GM20431 (cell line): ENCODE results near the gene ZNF213.

ENCODE experiments used
- in situ Hi-C: fragments of 300-500 bp; cut with MseI, MboI; formaldehyde crosslinking; loops from one replicate; pipeline ENCODE4 v1.15.0; 2020; ENCODE audit warnings: low sequenced_read_pairs; ENCODE audit not compliant: unreplicated experiment

Gene ZNF213, protein sequence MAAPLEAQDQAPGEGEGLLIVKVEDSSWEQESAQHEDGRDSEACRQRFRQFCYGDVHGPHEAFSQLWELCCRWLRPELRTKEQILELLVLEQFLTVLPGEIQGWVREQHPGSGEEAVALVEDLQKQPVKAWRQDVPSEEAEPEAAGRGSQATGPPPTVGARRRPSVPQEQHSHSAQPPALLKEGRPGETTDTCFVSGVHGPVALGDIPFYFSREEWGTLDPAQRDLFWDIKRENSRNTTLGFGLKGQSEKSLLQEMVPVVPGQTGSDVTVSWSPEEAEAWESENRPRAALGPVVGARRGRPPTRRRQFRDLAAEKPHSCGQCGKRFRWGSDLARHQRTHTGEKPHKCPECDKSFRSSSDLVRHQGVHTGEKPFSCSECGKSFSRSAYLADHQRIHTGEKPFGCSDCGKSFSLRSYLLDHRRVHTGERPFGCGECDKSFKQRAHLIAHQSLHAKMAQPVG

DNA sequence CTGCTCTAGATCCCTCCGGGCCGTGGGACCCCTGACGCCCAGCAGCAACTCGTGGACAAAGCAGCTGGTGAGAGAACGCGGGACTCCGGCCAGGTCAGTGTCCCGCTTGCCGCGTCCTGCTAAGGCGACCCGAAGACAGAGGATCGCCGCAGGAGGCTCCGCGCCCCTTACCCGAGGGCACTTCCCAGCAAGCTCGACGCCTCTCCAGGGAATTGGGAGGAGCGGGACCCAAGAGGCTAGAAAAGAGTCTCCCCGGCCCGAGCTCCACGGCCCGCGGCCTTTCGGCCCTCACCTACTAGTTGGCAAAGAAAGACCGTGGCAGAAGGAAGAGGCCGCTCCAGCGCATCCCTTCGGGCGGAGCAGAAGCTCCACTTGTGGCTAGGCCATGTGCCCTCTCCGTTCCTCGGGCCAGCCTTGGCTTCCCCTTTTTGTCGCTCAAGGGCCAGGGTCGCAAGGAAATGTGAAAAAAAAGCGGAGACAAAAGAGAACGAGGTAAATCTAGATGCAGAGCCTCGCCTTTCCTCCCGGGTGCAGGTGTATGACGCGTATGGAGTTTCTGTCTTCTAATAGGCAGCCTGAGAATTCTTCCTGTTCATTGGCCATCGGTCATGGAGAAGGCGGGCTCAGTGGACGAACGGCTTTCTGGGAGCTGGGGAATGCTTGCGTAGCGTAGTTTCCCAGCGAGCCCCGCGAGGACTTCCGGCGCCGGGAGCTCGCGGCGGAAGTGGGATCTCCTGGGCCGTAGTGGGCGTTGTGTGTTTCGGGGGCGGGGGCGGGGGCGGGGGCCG is at the start of gene ZNF213:
Gene ZNF213, plus strand, starts transcription at position 692 of the 788 bp plus-strand sequence. CDS start 2,252 bp downstream, outside the sequence.
- in situ Hi-C loops, result no loop called here

DNA sequence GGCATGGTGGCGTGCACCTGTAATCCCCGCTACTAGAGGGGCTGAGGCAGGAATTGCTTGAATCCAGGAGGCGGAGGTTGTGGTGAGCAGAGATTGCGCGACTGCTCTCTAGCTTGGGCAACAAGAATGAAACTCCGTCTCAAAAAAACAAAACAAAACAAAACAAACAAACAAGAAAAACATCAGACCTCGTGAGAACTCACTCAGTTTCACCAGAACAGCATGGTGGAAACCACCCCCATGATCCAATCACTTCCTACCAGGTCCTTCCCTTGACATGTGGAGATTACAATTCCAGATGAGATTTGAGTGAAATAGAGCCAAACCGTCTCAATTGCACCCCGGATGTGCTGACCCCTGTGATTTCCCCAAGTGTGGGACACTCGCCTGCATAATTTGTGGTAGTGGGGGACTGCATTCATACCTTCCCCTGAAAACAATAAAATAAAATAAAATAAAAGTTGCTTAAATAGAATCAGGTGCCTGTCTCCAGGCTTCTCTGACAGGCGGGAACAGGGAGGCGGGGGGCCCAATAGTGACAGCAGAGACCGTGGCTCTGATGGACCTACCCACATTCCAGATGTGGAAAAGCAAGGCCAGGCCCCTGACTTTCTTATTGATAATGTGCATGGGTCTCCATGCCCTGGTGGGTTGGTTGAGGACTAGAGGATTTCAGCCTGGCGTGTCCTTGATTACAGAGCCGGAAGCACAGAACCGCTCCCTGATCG is 48.8 kb upstream of the ZNF213 start:
- in situ Hi-C loops, result no loop called here

DNA sequence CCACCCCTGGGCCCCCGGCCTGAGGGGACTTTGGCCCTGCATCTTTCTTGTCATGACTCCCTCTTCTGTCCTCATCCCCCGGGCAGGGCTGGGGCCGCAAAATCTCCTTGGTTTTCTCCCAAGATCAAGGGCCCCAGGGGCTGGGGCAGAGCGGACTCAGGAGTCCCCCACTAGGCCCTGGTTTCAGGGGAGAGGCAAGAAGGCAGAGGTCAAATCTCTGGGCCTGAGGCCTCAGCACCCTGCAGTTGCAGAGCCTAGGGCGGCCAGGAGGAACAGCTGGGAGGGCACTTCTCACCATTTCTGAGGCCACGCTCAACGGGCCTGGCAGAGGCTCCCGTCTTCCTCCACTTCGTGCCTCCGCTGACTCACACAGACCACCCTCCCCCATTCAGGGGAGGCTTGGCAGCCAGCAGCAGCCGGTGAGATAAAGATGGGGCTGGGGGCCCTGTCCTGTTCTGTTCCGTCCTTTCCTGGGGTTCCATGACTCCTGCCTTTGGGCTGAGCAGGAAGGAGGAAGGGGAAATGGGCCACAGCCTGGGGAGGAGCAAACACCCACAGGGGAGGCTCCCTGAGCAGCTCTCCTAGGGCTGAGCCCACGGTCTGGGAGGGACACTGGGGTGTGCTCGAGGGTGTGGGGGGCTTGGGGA is 48.1 kb upstream of the ZNF213 start:
- in situ Hi-C loops, result no loop called here

DNA sequence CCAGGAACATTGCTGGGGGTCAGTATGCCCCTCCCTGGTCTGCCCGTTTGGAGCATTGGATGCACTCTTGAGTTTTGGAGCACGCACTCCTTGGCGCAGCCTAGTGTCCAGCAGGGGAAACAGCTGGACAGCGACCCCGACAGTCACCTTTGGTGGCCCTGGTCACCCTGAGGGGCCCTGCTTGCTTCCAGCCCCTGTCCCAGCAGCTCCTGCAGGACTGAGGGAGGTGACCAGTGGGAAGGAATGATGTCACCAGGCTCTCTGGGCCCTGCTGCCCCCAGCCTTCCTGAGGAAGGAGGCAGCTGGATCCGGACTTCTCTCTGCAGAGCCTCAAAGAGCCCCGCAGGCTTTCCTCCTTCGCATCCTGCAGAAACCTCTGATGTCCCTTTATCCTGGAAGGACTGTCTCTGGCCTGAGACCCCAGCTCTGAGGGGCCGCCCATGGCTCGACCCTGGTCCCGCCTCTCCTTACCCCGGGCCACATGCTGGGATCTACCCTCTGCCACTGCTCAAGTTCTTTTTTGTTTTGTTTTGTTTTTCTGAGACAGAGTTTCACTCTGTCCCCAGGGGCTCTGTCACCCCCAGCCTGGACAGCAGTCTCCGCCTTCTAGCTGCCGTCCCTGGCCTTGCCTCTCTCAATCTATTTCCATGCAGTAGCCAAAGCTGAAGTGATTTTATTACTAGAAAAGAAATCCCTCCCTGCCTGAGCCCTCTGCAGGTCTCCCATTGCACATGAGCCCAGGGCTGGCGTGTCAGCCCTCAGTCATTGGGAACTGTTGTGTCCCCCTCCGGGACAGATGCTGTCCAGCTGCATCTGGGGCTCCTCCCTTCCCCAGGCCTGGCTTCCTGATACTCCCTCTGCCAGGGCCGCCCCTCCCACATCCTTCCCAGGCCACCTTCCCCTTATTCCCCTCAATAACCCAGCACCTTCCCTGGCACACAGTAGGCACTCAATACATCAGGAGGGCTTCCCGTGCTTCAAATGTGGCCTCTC is 47.3 kb upstream of the ZNF213 start:
- in situ Hi-C loops, result no loop called here

DNA sequence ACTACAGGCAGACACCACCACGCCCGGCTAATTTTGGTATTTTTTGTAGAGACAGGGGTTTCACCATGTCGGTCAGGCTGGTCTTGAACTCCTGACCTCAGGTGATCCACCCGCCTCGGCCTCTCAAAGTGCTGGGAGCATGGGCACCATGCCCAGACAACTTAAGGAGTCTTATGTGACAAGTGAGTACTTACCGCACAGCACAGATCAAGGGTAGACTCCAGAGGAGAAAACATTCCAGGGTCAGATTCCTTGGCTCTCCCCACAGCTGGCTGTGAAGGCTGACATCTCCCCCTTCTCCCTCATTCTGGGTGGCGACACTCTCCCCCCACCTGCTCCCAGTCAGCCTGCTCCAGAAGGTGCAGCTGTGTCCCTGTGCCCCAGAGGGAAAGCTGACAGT is 46.4 kb upstream of the ZNF213 start:
- in situ Hi-C loops, result no loop called here

DNA sequence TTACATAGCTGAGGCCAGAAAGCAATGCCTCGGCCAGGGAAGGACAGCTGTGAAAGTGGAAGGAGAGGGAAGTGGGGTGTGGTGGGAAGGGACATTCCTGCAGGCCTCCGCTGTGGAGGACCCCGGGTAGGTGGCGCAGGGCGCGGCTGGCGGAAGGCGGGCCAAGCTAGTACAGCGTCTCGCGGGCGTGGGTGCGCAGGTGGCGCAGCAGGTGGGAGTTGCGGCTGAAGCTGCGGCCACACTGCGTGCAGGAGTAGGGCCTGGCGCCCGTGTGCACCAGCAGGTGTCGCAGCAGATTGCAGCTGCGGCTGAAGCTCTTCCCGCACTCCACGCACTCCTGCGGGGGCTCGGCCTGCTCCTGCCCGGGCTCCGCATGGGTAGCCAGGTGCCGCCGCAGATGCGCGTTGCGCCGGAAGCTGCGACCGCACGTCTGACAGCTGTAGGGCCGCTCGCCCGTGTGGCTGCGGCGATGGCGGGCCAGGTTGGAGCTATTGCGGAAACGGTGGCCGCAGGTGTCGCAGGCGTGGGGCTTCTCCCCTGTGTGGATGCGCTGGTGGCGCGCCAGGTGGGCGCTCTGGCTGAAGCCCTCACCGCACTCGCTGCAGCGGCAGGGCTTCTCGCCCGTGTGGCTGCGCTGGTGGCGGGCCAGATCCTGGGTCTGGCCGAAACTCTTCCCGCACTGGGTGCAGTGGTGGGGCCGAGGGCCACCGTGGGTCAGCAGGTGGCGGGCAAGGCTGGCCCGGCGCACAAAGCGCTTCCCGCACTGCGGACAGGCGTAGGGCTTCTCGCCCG is 45.7 kb upstream of the ZNF213 start:
- in situ Hi-C loops, result no loop called here

DNA sequence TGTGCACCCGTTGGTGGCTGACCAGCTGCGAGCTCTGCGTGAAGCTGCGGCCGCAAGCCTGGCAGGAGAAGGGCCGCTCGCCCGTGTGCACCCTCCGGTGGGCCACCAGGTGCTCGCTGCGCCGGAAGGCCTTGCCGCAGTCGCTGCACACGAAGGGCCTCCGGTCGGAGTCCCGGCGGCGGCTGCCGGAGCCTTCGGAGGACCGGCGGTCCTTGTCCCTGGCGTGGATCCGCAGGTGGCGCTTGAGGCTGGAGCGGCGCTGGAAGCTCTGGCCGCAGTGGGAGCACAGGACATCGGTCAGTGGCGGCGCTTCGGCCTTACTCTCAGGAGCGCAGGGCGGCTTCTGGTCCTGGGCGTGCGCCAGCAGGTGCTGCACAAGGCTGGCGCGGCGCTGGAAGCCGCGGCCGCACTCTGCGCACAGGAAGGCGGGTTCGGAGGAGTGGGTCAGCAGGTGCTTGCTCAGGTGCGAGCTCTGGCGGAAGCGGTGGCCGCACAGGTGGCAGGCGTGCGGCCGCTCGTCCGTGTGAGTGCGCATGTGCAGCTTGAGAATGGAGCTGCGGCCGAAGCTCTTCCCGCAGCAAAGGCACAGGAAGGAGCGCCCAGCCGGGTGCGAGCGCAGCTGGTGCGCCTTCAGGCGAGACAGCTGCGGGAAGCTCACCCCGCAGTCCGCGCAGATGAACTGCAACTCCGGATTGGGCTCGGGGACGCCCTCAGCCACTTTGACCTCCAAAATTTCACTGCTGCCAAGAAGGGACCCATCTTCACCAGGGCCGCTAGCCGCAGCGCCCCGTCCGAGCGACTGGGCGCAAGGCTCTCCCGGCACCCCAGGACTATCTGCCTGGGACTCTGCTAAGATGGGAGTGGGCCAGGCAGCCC is 44.9 kb upstream of the ZNF213 start:
- in situ Hi-C loops, result no loop called here

DNA sequence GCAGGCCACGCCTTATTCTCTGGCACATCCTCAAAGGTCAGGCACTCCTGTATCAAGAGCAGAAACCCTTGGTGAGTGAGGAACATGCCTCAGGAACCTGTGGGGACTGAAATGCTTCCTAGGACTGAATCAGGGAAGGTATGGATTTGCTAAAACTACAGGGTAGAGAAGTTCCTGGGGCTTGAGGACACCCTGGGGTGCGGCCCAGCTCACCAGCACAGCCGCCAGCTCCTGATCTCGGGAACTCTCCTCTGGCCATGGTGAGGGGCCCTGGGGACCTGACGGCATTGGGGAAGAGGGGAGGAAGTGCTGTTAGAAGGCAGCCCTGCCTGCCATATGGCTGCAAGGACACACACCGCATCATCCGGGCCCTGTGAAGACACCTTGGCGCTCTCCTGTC is 43.3 kb upstream of the ZNF213 start:
- in situ Hi-C loops, result no loop called here

DNA sequence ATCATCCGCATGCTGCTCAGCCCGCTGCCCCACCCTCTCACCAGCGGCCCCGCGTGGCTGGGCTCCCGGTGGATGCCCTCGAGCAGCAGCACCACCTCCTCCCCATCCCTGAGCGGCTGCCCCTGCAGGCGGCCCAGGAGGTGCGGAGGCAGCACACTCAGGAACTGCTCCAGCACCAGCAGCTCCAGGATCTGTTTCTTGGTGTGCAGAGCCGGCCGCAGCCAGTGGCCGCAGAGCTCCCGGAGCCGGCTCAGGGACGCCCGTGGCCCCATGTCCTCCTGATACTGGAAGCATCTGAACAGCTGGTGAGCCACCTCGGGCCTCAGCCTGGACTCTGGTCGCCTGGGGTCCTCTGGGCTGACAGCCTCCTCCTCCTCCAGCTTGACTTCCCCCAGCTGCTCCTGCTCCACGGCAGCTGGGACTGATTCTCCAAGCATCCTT is 42.3 kb upstream of the ZNF213 start:
- in situ Hi-C loops, result no loop called here

DNA sequence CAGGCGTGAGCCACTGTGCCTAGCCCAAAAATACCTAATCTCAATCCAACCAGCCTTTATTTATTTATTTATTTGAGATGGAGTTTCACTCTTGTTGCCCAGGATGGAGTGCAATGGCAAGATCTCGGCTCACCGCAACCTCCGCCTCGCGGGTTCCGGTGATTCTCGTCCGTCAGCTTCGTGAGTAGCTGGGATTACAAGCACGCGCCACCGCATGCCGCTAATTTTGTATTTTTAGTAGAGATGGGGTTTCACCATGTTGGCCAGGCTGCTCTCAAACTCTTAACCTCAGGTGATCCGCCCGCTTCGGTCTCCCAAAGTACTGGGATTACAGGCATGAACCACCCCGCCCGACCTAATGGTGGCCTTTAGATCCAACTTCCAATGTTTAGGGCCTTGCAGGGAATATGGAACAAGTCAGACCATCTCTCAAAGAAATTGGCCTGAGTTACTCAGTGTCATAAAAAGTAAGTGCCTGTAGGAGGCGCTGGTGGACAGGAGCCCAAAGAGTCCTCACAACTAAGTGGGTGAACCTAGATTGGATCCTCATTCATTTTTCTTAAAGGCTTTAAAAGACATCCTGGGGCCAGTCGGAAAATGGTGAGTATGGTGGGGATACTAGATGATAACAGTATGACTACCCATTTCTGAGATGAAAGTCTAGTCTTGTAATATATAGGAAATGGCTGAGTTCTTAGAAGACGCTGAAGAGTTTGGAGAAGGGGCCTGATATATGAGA is 40.4 kb upstream of the ZNF213 start:
- in situ Hi-C loops, result no loop called here

DNA sequence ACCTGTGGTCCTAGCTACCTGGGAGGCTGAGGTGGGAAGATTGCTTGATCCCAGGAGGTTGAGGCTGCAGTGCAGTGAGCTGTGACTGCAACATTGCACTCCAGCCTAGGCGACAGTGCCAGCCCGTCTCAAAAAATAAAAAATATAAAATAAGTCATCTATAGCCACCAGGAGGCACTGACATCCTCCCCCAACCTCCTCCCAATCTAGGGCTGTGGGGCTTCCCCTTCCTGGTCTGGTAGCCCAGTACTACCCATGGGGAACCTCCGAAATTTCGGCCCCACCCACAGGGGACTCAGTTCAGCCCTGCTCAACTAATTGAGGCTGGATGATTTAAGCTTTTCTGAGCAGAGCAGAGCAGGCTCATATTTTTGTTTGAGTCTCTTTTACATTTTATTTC is 39.0 kb upstream of the ZNF213 start:
- in situ Hi-C loops, result no loop called here

DNA sequence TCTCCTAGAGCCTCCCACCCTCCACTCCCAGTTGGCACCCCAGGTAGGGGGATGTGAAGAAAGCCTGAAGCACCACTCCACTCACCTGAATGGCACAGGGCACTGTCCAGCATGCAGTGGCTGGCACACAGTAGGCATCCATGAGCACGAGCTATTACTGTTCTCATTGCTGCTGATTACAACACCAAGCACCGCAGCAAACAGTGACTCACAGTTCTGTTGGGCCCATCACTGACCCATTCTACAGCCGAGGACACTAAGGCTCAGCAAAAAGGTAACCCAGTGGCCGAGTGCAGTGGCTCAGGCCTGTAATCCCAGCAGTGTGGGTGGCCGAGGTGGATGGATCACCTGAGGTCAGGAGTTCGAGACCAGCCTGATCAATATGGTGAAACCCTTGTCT is 38.5 kb upstream of the ZNF213 start:
- in situ Hi-C loops, result no loop called here

DNA sequence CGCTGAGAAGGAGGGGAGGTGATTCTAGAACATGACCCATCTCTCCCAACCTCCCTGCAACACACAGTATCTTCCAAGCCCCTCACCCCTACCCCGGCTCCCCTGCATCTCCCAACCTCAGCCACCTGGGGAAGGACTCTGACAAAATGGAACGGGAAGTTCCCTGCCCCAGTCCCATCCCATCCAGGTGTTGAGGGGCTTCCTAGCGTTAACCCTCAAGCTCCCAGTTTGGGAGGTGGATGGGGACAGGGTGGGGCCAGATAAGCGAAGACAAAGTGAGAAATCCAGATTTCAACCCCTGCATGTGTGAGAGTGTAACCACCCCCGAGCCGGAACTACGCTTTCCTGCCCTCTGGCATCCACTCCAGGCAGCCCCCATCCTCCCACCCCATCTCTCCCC is 37.6 kb upstream of the ZNF213 start:
- in situ Hi-C loops, result no loop called here

DNA sequence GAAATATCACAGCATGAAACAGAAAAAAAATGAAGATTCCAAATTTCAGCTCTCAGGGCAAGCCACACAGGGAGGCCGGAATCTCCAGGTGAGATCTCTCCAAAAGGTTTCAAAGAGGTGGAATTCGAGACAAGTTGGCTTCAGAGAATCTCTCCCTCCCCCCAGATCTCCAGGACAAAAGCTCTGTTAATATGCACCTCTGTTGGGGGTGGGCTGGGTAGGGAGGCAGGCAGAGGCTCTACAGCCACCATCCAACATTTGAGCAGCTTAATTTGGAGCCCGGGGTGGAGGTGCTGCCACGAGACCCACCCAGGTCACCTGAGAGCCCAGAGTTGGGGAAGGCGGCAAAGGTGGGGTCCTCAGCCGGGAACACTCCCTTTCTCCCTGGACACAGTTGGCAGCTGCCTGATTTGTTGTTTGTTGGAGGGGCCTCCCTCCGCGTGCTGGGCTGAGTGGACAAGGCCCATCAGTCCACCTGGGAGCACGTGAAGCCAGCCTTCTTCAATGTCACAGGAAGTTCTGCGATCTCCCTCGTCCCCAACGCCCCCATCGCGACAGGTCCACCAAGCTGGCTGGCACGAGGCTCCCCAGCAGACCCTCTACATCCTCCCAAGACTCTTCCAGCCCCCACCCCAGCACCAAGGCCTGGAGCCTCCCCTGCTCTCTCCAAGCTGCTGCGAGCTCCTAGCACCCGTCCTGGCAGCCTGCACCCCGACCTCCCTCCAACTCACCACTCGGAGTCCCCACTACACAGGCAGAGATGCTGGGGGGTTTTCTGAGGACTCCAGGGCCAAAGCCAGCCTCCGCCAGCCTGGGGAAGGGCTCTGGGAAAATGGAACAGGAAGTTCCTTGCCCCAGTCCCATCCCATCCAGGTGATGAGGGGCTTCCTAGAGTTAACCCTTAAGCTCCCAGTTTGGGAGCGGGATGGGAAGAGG is 36.1 kb upstream of the ZNF213 start, which contains the start of gene ZSCAN10:
Gene ZSCAN10, minus strand, starts transcription at position 836 of the 936 bp plus-strand sequence. CDS start 6,357 bp downstream, outside the sequence.
- in situ Hi-C loops, result no loop called here

DNA sequence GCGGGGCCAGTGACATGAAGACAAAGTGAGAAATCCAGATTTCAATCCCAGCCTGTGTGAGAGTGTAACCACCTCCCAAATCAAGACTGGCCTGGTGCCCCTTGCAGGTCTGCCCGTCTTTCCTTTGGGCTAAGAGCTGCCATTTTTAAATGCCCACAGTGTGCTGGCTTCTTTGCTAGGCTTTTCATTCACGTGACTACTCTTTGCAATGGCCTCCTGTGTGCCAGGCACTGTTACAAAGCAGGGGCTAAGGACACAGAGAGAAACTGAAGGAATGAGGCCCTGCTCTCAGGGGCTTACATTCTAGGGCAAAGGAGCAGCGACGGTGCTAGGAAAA is 35.5 kb upstream of the ZNF213 start:
- in situ Hi-C loops, result no loop called here
